HAP-1 (cell line): ENCODE results near the gene SGCE.
A peak's percentile ranks its signal among the peaks of the same experiment; 100 is the strongest.

ENCODE experiments used
- DNase-seq, 2 experiments: peaks; one replicate each; pipeline ENCODE4 v3.0.0-alpha.2; 2016 to 2020; ENCODE audit warnings: low spot score in 2 of 2
- H3K27me3 ChIP-seq: fragments of 250-450 bp; sonication (Bioruptor Pico); 2 replicates; pipeline ENCODE4 v1.5.1; 2020; ENCODE audit warnings: low read depth, mild to moderate bottlenecking, moderate library complexity
- H3K36me3 ChIP-seq: fragments of 250-450 bp; sonication (Bioruptor Pico); replicated peaks from 2 replicates; pipeline ENCODE4 v1.5.1; 2020; ENCODE audit warnings: mild to moderate bottlenecking
- H3K4me1 ChIP-seq: fragments of 250-450 bp; sonication (Bioruptor Pico); 2 replicates; pipeline ENCODE4 v1.5.1; 2020; ENCODE audit warnings: mild to moderate bottlenecking
- H3K4me3 ChIP-seq: fragments of 250-450 bp; sonication (Bioruptor Pico); 2 replicates; pipeline ENCODE4 v1.5.1; 2020; ENCODE audit warnings: mild to moderate bottlenecking, moderate library complexity
- H3K9me3 ChIP-seq: fragments of 250-450 bp; sonication (Bioruptor Pico); 2 replicates; pipeline ENCODE4 v1.5.1; 2020; ENCODE audit warnings: mild to moderate bottlenecking, moderate library complexity
- in situ Hi-C: fragments of 300-500 bp; cut with MboI; formaldehyde crosslinking; loops from 3 replicates; pipeline ENCODE4 v1.14.3; 2020; ENCODE audit warnings: low sequenced_read_pairs, inconsistent platforms, mixed read lengths

SGCE gene

GRCh38 chr7:94671444-94672235 lies 15.7 kb upstream of the SGCE start:
- H3K9me3 ChIP-seq = no peaks in the 10 kb centered on the region
- peaks cover 4% of the 10 kb centered on the region for H3K4me1 ChIP-seq
- no peaks in the 10 kb centered on the region for H3K27me3 ChIP-seq
- H3K4me3 ChIP-seq = no peak overlapping the region
- H3K36me3 ChIP-seq = peaks cover 12% of the 10 kb centered on the region
- in situ Hi-C loops = no loop called here
- no peak for DNase-seq

GRCh38 chr7:94669773-94670495 lies 14.0 kb upstream of the SGCE start:
- no peaks in the 10 kb centered on the region; the same call in 1 of the 2 replicates for H3K4me1 ChIP-seq
- no peaks in the 10 kb centered on the region for H3K9me3 ChIP-seq
- no peak overlapping the region for H3K4me3 ChIP-seq
- H3K27me3 ChIP-seq = no peaks in the 10 kb centered on the region
- DNase-seq = no peak
- in situ Hi-C loops = no loop called here
- H3K36me3 ChIP-seq = peaks cover 23% of the 10 kb centered on the region

- Histone ChIP-seq H3K9me3 (0 out of 2 replicates have a peak, but pooled peaks cover 3% of the 10 kb centered on the region), H3K4me1 (no peaks in the 10 kb centered on the region; the same call in 1 of the 2 replicates), H3K36me3 (peaks cover 52% of the 10 kb centered on the region), H3K4me3 (no peak overlapping the region), H3K27me3 (no peaks in the 10 kb centered on the region)
- DNase-seq = no peak
- in situ Hi-C loops = no loop called here
Observed at GRCh38 chr7:94666879-94667587, 11.1 kb upstream of the SGCE start.

GRCh38 chr7:94665426-94665825 lies 9.5 kb upstream of the SGCE start:
- H3K27me3 ChIP-seq = no peaks in the 10 kb centered on the region
- no peak for DNase-seq
- no peak overlapping the region for H3K4me3 ChIP-seq
- H3K4me1 ChIP-seq = no peaks in the 10 kb centered on the region; the same call in none of the 2 replicates
- 0 out of 2 replicates have a peak, but pooled peaks cover 3% of the 10 kb centered on the region for H3K9me3 ChIP-seq
- H3K36me3 ChIP-seq = peaks cover 52% of the 10 kb centered on the region
- in situ Hi-C loops = no loop called here

DNA sequence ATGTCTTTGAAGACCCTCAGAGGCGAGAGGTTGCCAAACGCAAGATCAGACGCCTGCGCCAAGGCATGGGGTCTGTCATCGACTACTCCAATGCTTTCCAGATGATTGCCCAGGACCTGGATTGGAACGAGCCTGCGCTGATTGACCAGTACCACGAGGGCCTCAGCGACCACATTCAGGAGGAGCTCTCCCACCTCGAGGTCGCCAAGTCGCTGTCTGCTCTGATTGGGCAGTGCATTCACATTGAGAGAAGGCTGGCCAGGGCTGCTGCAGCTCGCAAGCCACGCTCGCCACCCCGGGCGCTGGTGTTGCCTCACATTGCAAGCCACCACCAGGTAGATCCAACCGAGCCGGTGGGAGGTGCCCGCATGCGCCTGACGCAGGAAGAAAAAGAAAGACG lies 8.1 kb upstream of the SGCE start:
- H3K4me3 ChIP-seq = no peak overlapping the region
- H3K9me3 ChIP-seq = 0 out of 2 replicates have a peak, but pooled peaks cover 3% of the 10 kb centered on the region
- no peaks in the 10 kb centered on the region for H3K27me3 ChIP-seq
- in situ Hi-C loops = no loop called here
- peaks cover 10% of the 10 kb centered on the region for H3K4me1 ChIP-seq
- DNase-seq = no peak
- peaks cover 52% of the 10 kb centered on the region for H3K36me3 ChIP-seq

DNA sequence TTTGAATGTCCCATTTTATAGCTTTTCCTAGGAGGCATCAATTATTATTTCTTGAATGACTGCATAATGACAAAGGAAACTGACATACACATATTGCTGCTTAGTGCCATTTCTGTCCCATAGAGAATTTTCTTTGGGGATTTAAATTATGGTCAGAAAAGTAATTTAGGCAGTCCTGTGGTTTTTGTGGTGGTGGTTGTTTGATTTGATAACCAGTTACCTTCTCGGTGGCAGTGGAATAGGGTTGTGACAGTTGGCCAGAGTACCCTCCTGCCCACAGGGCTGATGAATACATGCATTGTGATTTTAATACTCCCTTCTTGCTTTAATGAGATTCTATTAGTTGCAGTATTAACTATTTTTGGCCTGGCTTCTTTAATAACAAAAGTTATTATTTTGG lies 6.6 kb upstream of the SGCE start:
- H3K9me3 ChIP-seq = 0 out of 2 replicates have a peak, but pooled peaks cover 3% of the 10 kb centered on the region
- peaks cover 15% of the 10 kb centered on the region for H3K4me1 ChIP-seq
- in situ Hi-C loops = no loop called here
- H3K36me3 ChIP-seq = peaks cover 46% of the 10 kb centered on the region
- H3K4me3 ChIP-seq = no peak overlapping the region
- H3K27me3 ChIP-seq = no peaks in the 10 kb centered on the region
- DNase-seq = no peak

DNA sequence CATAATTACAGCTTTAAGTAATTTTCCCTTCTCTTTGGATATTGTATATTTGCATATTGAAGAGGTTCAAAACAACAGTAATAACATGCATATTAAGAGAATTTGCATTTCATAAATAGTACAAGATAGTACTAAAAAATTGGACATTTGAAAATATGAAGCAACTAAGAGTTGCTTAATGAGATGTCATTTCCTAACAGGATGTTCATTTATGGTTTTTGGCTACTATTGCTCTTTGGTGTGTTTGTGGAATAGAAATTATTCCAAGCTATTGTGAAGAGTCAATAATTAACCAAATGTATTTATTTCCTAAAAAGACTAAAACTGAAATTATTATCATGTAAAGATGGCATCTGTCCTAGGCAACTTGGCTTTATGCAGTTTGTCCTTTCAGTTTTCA lies 4.1 kb upstream of the SGCE start:
- H3K9me3 ChIP-seq = 0 out of 2 replicates have a peak, but pooled peaks cover 3% of the 10 kb centered on the region
- peaks cover 15% of the 10 kb centered on the region for H3K4me1 ChIP-seq
- peaks cover 30% of the 10 kb centered on the region for H3K36me3 ChIP-seq
- no peak overlapping the region for H3K4me3 ChIP-seq
- in situ Hi-C loops = no loop called here
- no peaks in the 10 kb centered on the region for H3K27me3 ChIP-seq
- DNase-seq = no peak

- no peak for DNase-seq
- H3K4me3 ChIP-seq = peak overlapping the region; percentile 24
- 0 out of 2 replicates have a peak, but pooled peaks cover 2% of the 10 kb centered on the region for H3K9me3 ChIP-seq
- peaks cover 17% of the 10 kb centered on the region for H3K4me1 ChIP-seq
- in situ Hi-C loops = no loop called here
- H3K36me3 ChIP-seq = peaks cover 18% of the 10 kb centered on the region
- H3K27me3 ChIP-seq = no peaks in the 10 kb centered on the region
Observed at GRCh38 chr7:94658826-94659225, 2.9 kb upstream of the SGCE start.

DNA sequence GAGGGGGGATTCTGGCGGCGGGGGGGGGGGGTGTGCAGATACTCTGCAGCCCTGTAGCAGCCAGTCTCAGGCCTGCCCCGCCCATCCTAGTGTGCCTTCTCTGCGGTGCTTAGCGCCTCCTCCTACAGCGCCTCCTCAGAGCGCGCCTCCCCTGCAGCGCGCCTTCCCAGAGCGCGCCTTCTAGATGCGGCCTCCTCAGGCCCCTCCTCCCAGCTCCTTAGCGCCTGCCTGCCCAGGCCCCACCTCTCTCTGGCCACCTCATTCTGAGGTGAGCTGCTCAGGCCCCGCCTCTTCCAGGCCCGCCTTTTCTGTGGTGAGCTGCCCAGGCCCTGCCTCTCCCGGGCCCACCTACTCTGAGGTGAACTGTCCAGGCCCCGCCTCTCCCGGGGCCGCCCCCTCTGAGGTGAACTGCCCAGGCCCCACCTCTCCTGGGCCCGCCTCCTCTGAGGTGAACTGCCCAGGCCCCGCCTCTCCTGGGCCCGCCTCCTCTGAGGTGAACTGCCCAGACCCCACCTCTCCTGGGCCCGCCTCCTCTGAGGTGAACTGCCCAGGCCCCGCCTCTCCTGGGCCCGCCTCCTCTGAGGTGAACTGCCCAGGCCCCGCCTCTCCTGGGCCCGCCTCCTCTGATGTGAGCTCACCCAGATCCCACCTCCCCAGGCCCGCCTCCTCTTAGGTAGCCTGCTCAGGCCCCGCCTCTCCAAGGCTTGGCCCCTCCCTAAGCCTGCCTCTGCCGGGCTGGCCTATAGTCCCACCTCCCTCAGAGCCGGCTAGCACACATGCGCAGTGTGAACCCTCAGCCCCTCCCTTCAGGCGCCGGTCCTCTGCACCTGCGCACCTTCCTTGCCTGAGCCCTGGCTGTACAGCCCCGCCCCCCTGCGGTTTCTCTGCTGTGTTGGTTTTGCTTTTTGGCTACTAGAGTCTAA lies 2.1 kb upstream of the SGCE start:
- Histone ChIP-seq H3K36me3 (peaks cover 10% of the 10 kb centered on the region), H3K9me3 (no peaks in the 10 kb centered on the region), H3K27me3 (no peaks in the 10 kb centered on the region), H3K4me1 (peaks cover 20% of the 10 kb centered on the region), H3K4me3 (peak overlapping the region; percentile 74)
- in situ Hi-C loops = no loop called here
- peak; percentile 99 to 100 for DNase-seq

DNA sequence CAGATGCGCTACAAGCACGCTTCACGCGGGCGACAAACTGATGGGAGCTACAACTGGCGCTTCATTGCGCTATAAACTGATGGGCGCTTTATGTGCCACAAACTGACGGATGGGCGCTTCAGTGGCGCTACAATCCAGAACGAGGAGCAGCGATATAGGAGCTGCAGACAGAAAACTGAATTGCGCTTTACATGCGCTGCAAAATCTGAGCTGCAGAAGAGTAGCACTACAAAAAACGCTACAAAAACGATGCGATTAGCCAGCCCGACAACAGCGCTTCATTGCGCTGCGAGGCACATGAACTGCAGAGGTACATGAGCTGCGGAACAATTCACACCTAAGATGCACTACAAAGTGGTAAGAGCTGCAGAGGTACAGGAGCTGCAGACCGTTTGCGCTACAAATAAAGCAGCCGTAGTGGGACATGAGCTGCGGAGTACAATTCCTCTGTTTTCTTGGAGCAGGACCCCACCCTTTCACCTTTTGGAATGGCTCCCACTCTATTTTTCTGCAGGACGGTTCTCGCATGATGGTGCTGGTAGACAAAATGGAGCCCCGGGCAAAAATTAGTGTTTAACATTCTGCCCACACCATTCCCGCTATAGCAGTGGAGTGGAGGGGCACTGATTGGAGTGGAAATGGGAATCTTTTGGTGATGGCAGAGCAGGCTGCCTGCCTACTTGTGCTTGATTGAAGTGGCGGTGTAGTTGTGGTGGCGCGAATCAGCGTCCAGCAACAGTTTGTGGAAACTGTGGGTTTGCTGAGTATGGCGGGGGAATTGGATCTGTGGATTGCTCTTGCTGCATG lies 1.2 kb upstream of the SGCE start:
- in situ Hi-C loops = no loop called here
- peak in 1 of 2 experiments; percentile 57 for DNase-seq
- H3K27me3 ChIP-seq = no peaks in the 10 kb centered on the region
- H3K9me3 ChIP-seq = no peaks in the 10 kb centered on the region
- peak overlapping the region; percentile 74 for H3K4me3 ChIP-seq
- peaks cover 1% of the 10 kb centered on the region for H3K36me3 ChIP-seq
- peaks cover 25% of the 10 kb centered on the region for H3K4me1 ChIP-seq

- Histone ChIP-seq H3K4me1 (peaks cover 28% of the 10 kb centered on the region), H3K9me3 (no peaks in the 10 kb centered on the region), H3K27me3 (no peaks in the 10 kb centered on the region), H3K36me3 (no peaks in the 10 kb centered on the region; the same call in 1 of the 2 replicates), H3K4me3 (peak overlapping the region; percentile 74)
- in situ Hi-C loops = no loop called here
- no peak for DNase-seq
Observed at GRCh38 chr7:94656658-94656924, 658 bp upstream of the SGCE start.

- peak in 1 of 2 experiments; percentile 70 for DNase-seq
- H3K9me3 ChIP-seq = no peaks in the 10 kb centered on the region
- H3K27me3 ChIP-seq = no peaks in the 10 kb centered on the region
- H3K4me3 ChIP-seq = peak overlapping the region; percentile 74
- H3K4me1 ChIP-seq = peaks cover 41% of the 10 kb centered on the region
- H3K36me3 ChIP-seq = no peaks in the 10 kb centered on the region; the same call in 1 of the 2 replicates
- in situ Hi-C loops = no loop called here
Observed at GRCh38 chr7:94655126-94655847, 646 bp downstream of the SGCE start.
